DMS153 (cell line): ENCODE measurements around the gene LIPC.

Source experiments
- DNase-seq: peaks from one replicate; lab custom pipeline; 2025; lab: John Stamatoyannopoulos, UW

Gene LIPC

GRCh38 chr15:58431221-58432149 is at the start of gene LIPC:
LIPC (plus strand) TSS chr15:58431991; CDS start chr15:58432033, 42 bp downstream.
- DNase-seq = no peak

- DNase-seq = no peak
Observed at GRCh38 chr15:58383876-58384275, 47.9 kb upstream of the LIPC start.

GRCh38 chr15:58384667-58385066 is 47.1 kb upstream of the LIPC start:
- DNase-seq = no peak

- no peak for DNase-seq
Observed at GRCh38 chr15:58386081-58386480, 45.7 kb upstream of the LIPC start.

- no peak for DNase-seq
Observed at GRCh38 chr15:58386641-58387040, 45.1 kb upstream of the LIPC start.

GRCh38 chr15:58387130-58387529 is 44.7 kb upstream of the LIPC start:
- no peak for DNase-seq

GRCh38 chr15:58388211-58388610 is 43.6 kb upstream of the LIPC start:
- no peak for DNase-seq

- DNase-seq = no peak
Observed at GRCh38 chr15:58390118-58390517, 41.7 kb upstream of the LIPC start.

- DNase-seq = no peak
Observed at GRCh38 chr15:58390655-58391054, 41.1 kb upstream of the LIPC start.

- no peak for DNase-seq
Observed at GRCh38 chr15:58391088-58391487, 40.7 kb upstream of the LIPC start.

GRCh38 chr15:58392141-58392540 is 39.6 kb upstream of the LIPC start:
- no peak for DNase-seq

- no peak for DNase-seq
Observed at GRCh38 chr15:58392611-58393161, 39.1 kb upstream of the LIPC start.

- no peak for DNase-seq
Observed at GRCh38 chr15:58393241-58393662, 38.5 kb upstream of the LIPC start.

- no peak for DNase-seq
Observed at GRCh38 chr15:58396181-58396580, 35.6 kb upstream of the LIPC start.

- no peak for DNase-seq
Observed at GRCh38 chr15:58398071-58398470, 33.7 kb upstream of the LIPC start.

GRCh38 chr15:58398643-58399042 is 33.1 kb upstream of the LIPC start:
- DNase-seq = no peak

GRCh38 chr15:58399739-58400138 is 32.1 kb upstream of the LIPC start:
- no peak for DNase-seq

- DNase-seq = no peak
Observed at GRCh38 chr15:58401276-58401675, 30.5 kb upstream of the LIPC start.

GRCh38 chr15:58401991-58402649 is 29.7 kb upstream of the LIPC start:
- no peak for DNase-seq

- no peak for DNase-seq
Observed at GRCh38 chr15:58403581-58403980, 28.2 kb upstream of the LIPC start.

GRCh38 chr15:58404020-58404419 is 27.8 kb upstream of the LIPC start:
- no peak for DNase-seq

- no peak for DNase-seq
Observed at GRCh38 chr15:58404722-58405121, 27.1 kb upstream of the LIPC start.

- no peak for DNase-seq
Observed at GRCh38 chr15:58405865-58406264, 25.9 kb upstream of the LIPC start.
